AG09319 (cell line): ENCODE measurements around the gene ADAMTS18.
"Not testable (repeated sequence)": the region's sequence is repeated elsewhere in the genome, so short reads cannot be mapped to it uniquely, and the experiment has no call there.

Source experiments
- DNase-seq: peaks from one replicate; pipeline ENCODE4 v3.0.0-alpha.2; 2010; ENCODE audit warnings: low read depth; ENCODE audit errors: extremely low read depth
- TF ChIP-seq, protein P1 (sequence below): IDR thresholded peaks from 2 replicates; pipeline ENCODE4 v1.5.1; 2011; ENCODE audit warnings: low read depth, mild to moderate bottlenecking, inconsistent platforms, low read length, moderate library complexity

The ADAMTS18 gene

DNA sequence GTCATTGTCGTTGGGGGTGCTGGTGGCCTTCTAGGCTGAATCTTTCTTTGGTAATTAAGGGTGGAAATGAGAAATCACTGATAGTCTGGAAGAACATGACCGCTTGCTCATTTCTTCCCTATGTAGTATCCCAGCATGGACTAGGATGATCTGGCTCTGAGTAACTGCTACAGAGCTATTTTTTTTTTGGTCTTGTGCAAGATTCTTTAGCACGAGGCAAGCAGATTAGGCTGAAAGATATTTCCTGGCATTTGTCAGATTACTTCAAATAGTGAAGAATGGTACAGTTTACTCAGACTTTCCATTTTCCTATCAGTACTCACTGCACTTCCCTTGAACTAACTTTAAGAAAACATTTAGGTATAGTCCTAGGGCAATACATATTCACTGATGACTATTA, 146.6 kb downstream of the ADAMTS18 start:
- TF ChIP-seq, protein P1, sequence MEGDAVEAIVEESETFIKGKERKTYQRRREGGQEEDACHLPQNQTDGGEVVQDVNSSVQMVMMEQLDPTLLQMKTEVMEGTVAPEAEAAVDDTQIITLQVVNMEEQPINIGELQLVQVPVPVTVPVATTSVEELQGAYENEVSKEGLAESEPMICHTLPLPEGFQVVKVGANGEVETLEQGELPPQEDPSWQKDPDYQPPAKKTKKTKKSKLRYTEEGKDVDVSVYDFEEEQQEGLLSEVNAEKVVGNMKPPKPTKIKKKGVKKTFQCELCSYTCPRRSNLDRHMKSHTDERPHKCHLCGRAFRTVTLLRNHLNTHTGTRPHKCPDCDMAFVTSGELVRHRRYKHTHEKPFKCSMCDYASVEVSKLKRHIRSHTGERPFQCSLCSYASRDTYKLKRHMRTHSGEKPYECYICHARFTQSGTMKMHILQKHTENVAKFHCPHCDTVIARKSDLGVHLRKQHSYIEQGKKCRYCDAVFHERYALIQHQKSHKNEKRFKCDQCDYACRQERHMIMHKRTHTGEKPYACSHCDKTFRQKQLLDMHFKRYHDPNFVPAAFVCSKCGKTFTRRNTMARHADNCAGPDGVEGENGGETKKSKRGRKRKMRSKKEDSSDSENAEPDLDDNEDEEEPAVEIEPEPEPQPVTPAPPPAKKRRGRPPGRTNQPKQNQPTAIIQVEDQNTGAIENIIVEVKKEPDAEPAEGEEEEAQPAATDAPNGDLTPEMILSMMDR, result no peak

GRCh38 chr16:77285676-77286075, 149.2 kb downstream of the ADAMTS18 start:
- TF ChIP-seq, protein P1, result no peak
- no peak for DNase-seq

More for the DNA sequence above, 146.6 kb downstream of the ADAMTS18 start:
- peak; percentile 45 for DNase-seq

GRCh38 chr16:77282345-77282744, 152.5 kb downstream of the ADAMTS18 start:
- TF ChIP-seq, protein P1, result no peak
- no peak for DNase-seq

DNA sequence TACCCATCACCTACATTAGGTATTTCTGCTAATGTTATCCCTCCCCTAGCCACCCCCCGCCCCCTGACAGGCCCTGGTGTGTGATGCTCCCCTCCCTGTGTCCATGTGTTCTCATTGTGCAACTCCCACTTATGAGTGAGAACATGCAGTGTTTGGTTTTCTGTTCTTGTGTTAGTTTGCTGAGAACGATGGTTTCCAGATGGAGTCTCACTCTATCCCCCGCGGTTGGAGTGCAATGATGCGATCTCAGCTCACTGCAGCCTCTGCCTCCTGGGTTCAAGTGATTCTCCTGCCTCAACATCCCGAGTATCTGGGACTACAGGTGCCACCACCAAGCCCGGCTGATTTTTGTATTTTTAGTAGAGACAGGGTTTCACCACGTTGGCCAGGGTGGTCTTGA, 155.5 kb downstream of the ADAMTS18 start:
- DNase-seq, result not testable (repeated sequence)

- TF ChIP-seq, protein P1, result no peak
- DNase-seq, result no peak
These were observed 157.3 kb downstream of the ADAMTS18 start for GRCh38 chr16:77277571-77277970.

- TF ChIP-seq, protein P1, result no peak
These were observed 157.7 kb downstream of the ADAMTS18 start for GRCh38 chr16:77277141-77277540.

DNA sequence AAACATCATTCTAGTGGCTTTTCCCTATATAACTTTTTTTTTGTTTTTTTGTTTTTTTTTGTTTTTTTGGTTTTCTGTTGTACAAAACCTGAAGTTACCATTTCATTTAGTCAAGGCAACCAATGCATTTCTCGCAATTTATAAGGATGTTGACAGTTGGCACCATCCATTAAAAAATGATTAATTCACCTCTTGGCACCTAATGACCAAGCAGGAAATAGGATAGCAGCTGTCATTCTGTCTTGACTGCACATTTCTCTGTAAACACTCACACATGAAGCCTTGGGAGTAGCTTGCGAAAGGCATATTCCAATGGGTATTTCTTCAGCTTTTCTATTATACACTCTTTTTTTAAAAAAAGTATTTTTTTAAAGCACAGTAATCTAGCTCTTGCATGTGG, 158.2 kb downstream of the ADAMTS18 start:
- no peak for DNase-seq
- TF ChIP-seq, protein P1, result no peak

More at GRCh38 chr16:77277141-77277540, 157.7 kb downstream of the ADAMTS18 start:
- no peak for DNase-seq

- DNase-seq, result not testable (repeated sequence)
These were observed 159.5 kb downstream of the ADAMTS18 start for GRCh38 chr16:77275303-77275702.
